ENCODE measurements around the gene ZBTB42. TPM values are rescaled to one million over a fixed set of nuclear protein-coding genes. Genes with fewer than 3 reads are reported as not detected.

The ZBTB42 gene
- total RNA-seq, 1 donor from 2014 or later: 2.6 TPM

DNA sequence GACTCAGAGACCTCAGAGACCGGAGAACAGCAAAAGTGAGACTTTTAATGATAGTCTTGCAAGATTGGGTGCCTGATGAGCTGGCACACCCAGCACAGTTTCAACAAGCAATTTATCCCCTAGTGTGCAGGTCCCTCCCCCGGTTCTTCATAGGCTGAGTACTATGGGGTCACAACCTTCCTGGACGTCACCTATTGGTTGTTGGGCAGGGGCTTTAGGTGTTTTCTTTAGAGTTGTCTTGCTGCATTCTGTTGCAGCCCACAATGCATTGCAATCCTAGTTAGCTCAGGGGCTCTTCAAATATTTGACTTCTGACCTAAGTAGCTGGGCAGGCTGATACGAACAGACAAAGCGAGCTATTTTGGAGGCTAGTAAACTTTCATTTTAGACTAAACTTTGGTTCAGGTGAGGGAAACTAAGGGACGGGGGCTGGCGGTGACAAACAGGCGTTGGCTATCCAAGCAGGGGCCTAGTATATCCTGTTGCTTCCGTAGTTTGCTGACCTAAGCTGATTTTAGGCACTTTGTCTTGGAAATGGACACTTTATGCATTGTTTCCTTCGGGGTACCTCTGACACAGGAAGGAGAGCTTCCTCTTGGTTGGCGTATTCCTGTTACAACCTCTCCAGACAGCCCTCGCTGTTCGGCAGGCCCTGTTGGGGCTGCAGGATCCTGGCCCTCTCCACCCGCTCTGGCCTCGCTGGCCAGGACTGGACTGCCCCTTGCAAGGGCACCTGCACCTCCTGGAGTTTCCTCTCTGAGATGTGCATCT, 33.9 kb upstream of the ZBTB42 start:
- H3K4me1 Mint-ChIP-seq (ENCODE audit: low read depth): peaks cover 11% of the 10 kb centered on the region
- peaks cover 10% of the 10 kb centered on the region for H3K9me3 Mint-ChIP-seq (ENCODE audit: low read depth)
- H3K36me3 Mint-ChIP-seq (ENCODE audit: low read depth): peaks cover 18% of the 10 kb centered on the region
- H3K27me3 Mint-ChIP-seq (ENCODE audit: low read depth): no peaks in the 10 kb centered on the region
- no peak for DNase-seq (ENCODE audit: low spot score)
- H3K27ac Mint-ChIP-seq (ENCODE audit: unreplicated experiment): no peak overlapping the region
- H3K4me3 Mint-ChIP-seq (ENCODE audit: unreplicated experiment): no peak overlapping the region
- TF ChIP-seq, protein P1, sequence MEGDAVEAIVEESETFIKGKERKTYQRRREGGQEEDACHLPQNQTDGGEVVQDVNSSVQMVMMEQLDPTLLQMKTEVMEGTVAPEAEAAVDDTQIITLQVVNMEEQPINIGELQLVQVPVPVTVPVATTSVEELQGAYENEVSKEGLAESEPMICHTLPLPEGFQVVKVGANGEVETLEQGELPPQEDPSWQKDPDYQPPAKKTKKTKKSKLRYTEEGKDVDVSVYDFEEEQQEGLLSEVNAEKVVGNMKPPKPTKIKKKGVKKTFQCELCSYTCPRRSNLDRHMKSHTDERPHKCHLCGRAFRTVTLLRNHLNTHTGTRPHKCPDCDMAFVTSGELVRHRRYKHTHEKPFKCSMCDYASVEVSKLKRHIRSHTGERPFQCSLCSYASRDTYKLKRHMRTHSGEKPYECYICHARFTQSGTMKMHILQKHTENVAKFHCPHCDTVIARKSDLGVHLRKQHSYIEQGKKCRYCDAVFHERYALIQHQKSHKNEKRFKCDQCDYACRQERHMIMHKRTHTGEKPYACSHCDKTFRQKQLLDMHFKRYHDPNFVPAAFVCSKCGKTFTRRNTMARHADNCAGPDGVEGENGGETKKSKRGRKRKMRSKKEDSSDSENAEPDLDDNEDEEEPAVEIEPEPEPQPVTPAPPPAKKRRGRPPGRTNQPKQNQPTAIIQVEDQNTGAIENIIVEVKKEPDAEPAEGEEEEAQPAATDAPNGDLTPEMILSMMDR (IDR thresholded peaks at IDR 0.05): no peak

DNA sequence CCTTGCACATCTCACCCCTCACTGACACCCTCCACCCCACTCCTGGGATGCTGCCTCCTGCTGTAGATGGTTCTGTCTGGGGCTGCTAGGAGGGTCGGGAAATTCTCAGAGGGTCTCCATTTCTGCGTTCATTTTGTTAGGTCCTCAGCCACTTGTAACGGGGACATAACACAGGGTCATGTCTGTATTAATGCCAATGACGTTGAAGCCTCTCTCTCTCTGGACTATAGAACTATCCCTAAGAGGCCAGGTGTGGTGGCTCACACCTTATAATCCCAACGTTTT, 33.3 kb upstream of the ZBTB42 start:
- no peak overlapping the region for H3K27ac Mint-ChIP-seq (ENCODE audit: unreplicated experiment)
- TF ChIP-seq, protein P1 (IDR thresholded peaks at IDR 0.05): no peak
- H3K36me3 Mint-ChIP-seq (ENCODE audit: low read depth): peaks cover 17% of the 10 kb centered on the region
- DNase-seq (ENCODE audit: low spot score): no peak
- H3K4me3 Mint-ChIP-seq (ENCODE audit: unreplicated experiment): no peak overlapping the region
- H3K4me1 Mint-ChIP-seq (ENCODE audit: low read depth): peaks cover 11% of the 10 kb centered on the region
- no peaks in the 10 kb centered on the region for H3K27me3 Mint-ChIP-seq (ENCODE audit: low read depth)
- peaks cover 10% of the 10 kb centered on the region for H3K9me3 Mint-ChIP-seq (ENCODE audit: low read depth)

DNA sequence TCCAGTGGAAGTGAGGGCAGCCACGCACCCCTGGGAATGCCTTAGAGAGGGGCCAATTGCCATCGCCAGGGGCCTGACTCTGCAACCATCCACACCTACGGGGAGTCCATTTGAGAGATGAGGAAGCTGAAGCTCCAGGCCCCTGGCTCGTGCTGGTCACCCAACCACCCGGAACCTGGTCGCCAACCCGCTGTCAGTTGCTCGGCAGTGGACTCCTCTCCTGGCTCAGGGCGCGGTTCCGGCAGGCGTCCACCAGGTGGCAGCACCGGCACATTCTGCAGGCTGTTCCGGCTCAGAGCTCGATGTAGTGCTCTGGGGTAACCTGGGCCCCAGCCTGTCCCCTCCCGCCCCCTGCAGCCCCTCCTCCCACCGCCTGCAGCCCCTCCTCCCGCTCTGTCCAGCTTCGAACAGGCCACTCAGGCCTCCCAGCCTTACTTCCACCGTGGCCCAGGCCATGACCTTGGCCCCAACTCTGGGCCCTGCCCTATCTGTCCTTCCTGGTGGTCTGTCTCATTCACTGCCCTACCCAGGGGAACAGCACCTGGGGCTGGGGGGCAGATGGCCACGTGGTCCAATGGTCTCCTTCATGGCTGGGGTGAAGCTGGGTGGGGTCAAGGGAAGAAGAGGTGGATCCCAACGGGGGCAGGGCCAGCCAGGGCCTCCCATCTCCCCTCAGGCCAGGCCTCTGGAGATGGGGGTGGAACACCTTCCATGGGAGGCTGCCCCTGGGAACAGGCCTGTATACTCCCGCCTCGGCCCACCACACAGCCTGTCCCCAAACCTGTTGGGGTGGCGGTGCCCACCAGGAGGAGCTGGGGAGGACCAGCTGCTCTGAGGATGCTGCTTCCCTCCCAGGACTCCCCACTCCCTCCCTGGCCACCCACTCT, 32.2 kb upstream of the ZBTB42 start:
- no peak overlapping the region for H3K4me3 Mint-ChIP-seq (ENCODE audit: unreplicated experiment)
- TF ChIP-seq, protein P1 (IDR thresholded peaks at IDR 0.05): peak; percentile 93
- H3K4me1 Mint-ChIP-seq (ENCODE audit: low read depth): peaks cover 11% of the 10 kb centered on the region
- H3K9me3 Mint-ChIP-seq (ENCODE audit: low read depth): peaks cover 10% of the 10 kb centered on the region
- peak overlapping the region; percentile 22 for H3K27ac Mint-ChIP-seq (ENCODE audit: unreplicated experiment)
- H3K27me3 Mint-ChIP-seq (ENCODE audit: low read depth): no peaks in the 10 kb centered on the region
- no peak for DNase-seq (ENCODE audit: low spot score)
- peaks cover 14% of the 10 kb centered on the region for H3K36me3 Mint-ChIP-seq (ENCODE audit: low read depth)

DNA sequence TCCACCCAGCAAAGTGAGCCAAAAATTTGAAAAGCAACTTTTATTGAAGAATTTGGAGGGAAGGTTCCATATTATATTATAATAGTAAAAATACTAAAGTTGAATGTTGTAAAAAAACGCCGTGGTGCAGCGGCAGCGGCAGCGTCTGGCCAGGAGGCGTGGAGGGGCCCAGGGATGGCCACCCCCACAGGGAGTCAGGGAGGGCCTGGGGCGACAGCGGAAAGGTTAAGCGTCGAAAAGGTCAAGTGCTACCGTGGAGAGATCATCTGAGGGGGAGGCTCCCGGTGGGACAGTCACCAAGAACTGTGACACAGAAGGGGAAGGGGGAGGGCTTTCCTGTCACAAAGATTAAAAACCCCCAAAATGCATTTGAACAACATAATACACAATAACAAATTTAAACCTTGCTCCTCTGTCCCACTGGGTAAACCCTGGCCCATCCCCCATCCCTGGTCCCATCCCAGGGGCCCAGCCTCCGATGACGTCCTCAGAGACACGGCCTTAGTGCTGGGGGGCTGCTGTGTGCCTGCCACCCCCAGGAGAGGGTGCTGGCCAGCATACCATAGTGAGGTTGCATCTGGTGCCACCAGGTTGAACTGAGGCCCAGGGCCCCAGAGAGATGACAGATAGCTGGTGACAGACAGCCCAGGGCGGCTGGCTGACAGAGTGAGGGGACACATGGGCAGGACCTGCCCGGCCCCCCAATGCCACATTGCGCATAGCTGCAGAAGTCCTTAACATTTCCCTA, 31.4 kb upstream of the ZBTB42 start:
- Mint-ChIP-seq H3K9me3 (ENCODE audit: low read depth) (peaks cover 10% of the 10 kb centered on the region), H3K36me3 (ENCODE audit: low read depth) (peaks cover 14% of the 10 kb centered on the region)

More for the DNA sequence above, 31.4 kb upstream of the ZBTB42 start:
- Mint-ChIP-seq H3K4me1 (ENCODE audit: low read depth) (peaks cover 11% of the 10 kb centered on the region), H3K27ac (ENCODE audit: unreplicated experiment) (no peak overlapping the region), H3K4me3 (ENCODE audit: unreplicated experiment) (no peak overlapping the region), H3K27me3 (ENCODE audit: low read depth) (no peaks in the 10 kb centered on the region)
- TF ChIP-seq, protein P1 (IDR thresholded peaks at IDR 0.05): no peak
- DNase-seq (ENCODE audit: low spot score): no peak

Data from chondrocyte (in vitro differentiated cells).